HEK293 (cell line): ENCODE measurements around the gene TUBB2B.

Experiments used
- KLF9 ChIP-seq: fragments of 450-650 bp; formaldehyde crosslinking; IDR thresholded peaks from 2 replicates; pipeline ENCODE4 v1.5.1; 2016; ENCODE audit warnings: missing biosample characterization, missing genetic modification characterization, low read depth
- PATZ1 ChIP-seq: fragments of 450-650 bp; formaldehyde crosslinking; IDR thresholded peaks from 2 replicates; pipeline ENCODE4 v1.5.1; 2016; ENCODE audit warnings: missing biosample characterization, missing genetic modification characterization
- SP2 ChIP-seq: fragments of 450-650 bp; formaldehyde crosslinking; IDR thresholded peaks from 2 replicates; pipeline ENCODE4 v1.5.1; 2016; ENCODE audit warnings: missing biosample characterization, missing genetic modification characterization
- YY1 ChIP-seq: fragments of 450-650 bp; formaldehyde crosslinking; IDR thresholded peaks from 2 replicates; pipeline ENCODE4 v1.5.1; 2018; ENCODE audit warnings: missing biosample characterization, missing genetic modification characterization
- ZBTB48 ChIP-seq: fragments of 450-650 bp; formaldehyde crosslinking; IDR thresholded peaks from 2 replicates; pipeline ENCODE4 v1.5.1; 2016; ENCODE audit warnings: missing biosample characterization, missing genetic modification characterization
- ZEB2 ChIP-seq: fragments of 450-650 bp; formaldehyde crosslinking; IDR thresholded peaks from 2 replicates; pipeline ENCODE4 v1.5.1; 2016; ENCODE audit warnings: missing biosample characterization, missing genetic modification characterization
- ZIC2 ChIP-seq: fragments of 450-650 bp; formaldehyde crosslinking; IDR thresholded peaks from 2 replicates; pipeline ENCODE4 v1.5.1; 2016; ENCODE audit warnings: missing biosample characterization, missing genetic modification characterization
- ZNF223 ChIP-seq: fragments of 450-650 bp; formaldehyde crosslinking; IDR thresholded peaks from 2 replicates; pipeline ENCODE4 v1.5.1; 2016; ENCODE audit warnings: missing biosample characterization, missing genetic modification characterization
- ZNF248 ChIP-seq: fragments of 450-650 bp; formaldehyde crosslinking; IDR thresholded peaks from 2 replicates; pipeline ENCODE4 v1.5.1; 2017; ENCODE audit warnings: missing biosample characterization, missing genetic modification characterization
- ZNF394 ChIP-seq: fragments of 450-650 bp; formaldehyde crosslinking; IDR thresholded peaks from 2 replicates; pipeline ENCODE4 v1.5.1; 2016; ENCODE audit warnings: missing biosample characterization, missing genetic modification characterization, mild to moderate bottlenecking, moderate library complexity, borderline replicate concordance
- ZNF449 ChIP-seq: fragments of 450-650 bp; formaldehyde crosslinking; IDR thresholded peaks from 2 replicates; pipeline ENCODE4 v1.5.1; 2017; ENCODE audit warnings: missing biosample characterization, mild to moderate bottlenecking, missing genetic modification characterization, moderate library complexity
- ZNF513 ChIP-seq: fragments of 450-650 bp; IDR thresholded peaks from 2 replicates; pipeline ENCODE4 v1.5.1; 2018; ENCODE audit warnings: missing biosample characterization, missing genetic modification characterization
- ZNF549 ChIP-seq: fragments of 450-650 bp; IDR thresholded peaks from 2 replicates; pipeline ENCODE4 v1.5.1; 2018; ENCODE audit warnings: missing biosample characterization, missing genetic modification characterization, mild to moderate bottlenecking, inconsistent platforms, moderate library complexity
- ZNF561 ChIP-seq: fragments of 450-650 bp; IDR thresholded peaks from 2 replicates; pipeline ENCODE4 v1.5.1; 2018; ENCODE audit warnings: missing biosample characterization, missing genetic modification characterization, borderline replicate concordance
- ZNF585B ChIP-seq: fragments of 450-650 bp; formaldehyde crosslinking; IDR thresholded peaks from 2 replicates; pipeline ENCODE4 v1.5.1; 2016; ENCODE audit warnings: missing biosample characterization, missing genetic modification characterization
- ZNF623 ChIP-seq: fragments of 450-650 bp; formaldehyde crosslinking; IDR thresholded peaks from 2 replicates; pipeline ENCODE4 v1.5.1; 2016; ENCODE audit warnings: missing biosample characterization, missing genetic modification characterization
- ZNF629 ChIP-seq: fragments of 450-650 bp; formaldehyde crosslinking; IDR thresholded peaks from 2 replicates; pipeline ENCODE4 v1.5.1; 2017; ENCODE audit warnings: missing biosample characterization, missing genetic modification characterization
- ZNF660 ChIP-seq: fragments of 450-650 bp; IDR thresholded peaks from 2 replicates; pipeline ENCODE4 v1.5.1; 2018; ENCODE audit warnings: missing biosample characterization, mild to moderate bottlenecking, missing genetic modification characterization
- ZNF747 ChIP-seq: fragments of 450-650 bp; formaldehyde crosslinking; IDR thresholded peaks from 2 replicates; pipeline ENCODE4 v1.5.1; 2016; ENCODE audit warnings: missing biosample characterization, missing genetic modification characterization
- ZSCAN23 ChIP-seq: fragments of 450-650 bp; formaldehyde crosslinking; IDR thresholded peaks from 2 replicates; pipeline ENCODE4 v1.5.1; 2016; ENCODE audit warnings: missing biosample characterization, missing genetic modification characterization
- ZXDB ChIP-seq: fragments of 450-650 bp; formaldehyde crosslinking; IDR thresholded peaks from 2 replicates; pipeline ENCODE4 v1.5.1; 2016; ENCODE audit warnings: missing biosample characterization, missing genetic modification characterization
- TF ChIP-seq, protein P1 (sequence below): fragments of 450-650 bp; formaldehyde crosslinking; IDR thresholded peaks from 2 replicates; pipeline ENCODE4 v1.5.1; 2017; ENCODE audit warnings: missing biosample characterization, missing genetic modification characterization
- TF ChIP-seq, protein P2 (sequence below): sonication (generic); formaldehyde crosslinking; IDR thresholded peaks from 2 replicates; pipeline ENCODE4 v1.8.1; 2022; ENCODE audit warnings: mild to moderate bottlenecking, moderate library complexity, missing genetic modification reagents
- TF ChIP-seq, protein P3 (sequence below): fragments of 450-650 bp; formaldehyde crosslinking; IDR thresholded peaks from 2 replicates; pipeline ENCODE4 v1.5.1; 2016; ENCODE audit warnings: missing biosample characterization, missing genetic modification characterization
- TF ChIP-seq, protein P4 (sequence below): fragments of 450-650 bp; formaldehyde crosslinking; IDR thresholded peaks from 2 replicates; pipeline ENCODE4 v1.5.1; 2016; ENCODE audit warnings: missing biosample characterization, missing genetic modification characterization
- TF ChIP-seq, protein P5 (sequence below): fragments of 450-650 bp; formaldehyde crosslinking; IDR thresholded peaks from 2 replicates; pipeline ENCODE4 v1.5.1; 2016; ENCODE audit warnings: missing biosample characterization, missing genetic modification characterization

Gene TUBB2B

GRCh38 chr6:3231247-3232016, 4.0 kb upstream of the TUBB2B start (continued):
- TF ChIP-seq ZNF513 (tag by site-specific recombination) (no peak), ZNF585B (tag by site-specific recombination) (no peak), ZXDB (tag by site-specific recombination) (peak; percentile 91; the same call in 1 of the 2 replicates), ZNF549 (tag by site-specific recombination) (no peak), YY1 (tag by site-specific recombination) (peak; percentile 87), ZEB2 (tag by site-specific recombination) (peak; percentile 40; the same call in 1 of the 2 replicates), ZNF747 (no peak), ZNF449 (tag by site-specific recombination) (peak; percentile 23; the same call in 1 of the 2 replicates), ZNF561 (tag by site-specific recombination) (peak; percentile 16; the same call in 1 of the 2 replicates), KLF9 (no peak), ZNF660 (tag by site-specific recombination) (no peak), ZSCAN23 (tag by site-specific recombination) (peak; percentile 3; the same call in 1 of the 2 replicates), ZIC2 (tag by site-specific recombination) (peak; percentile 73), ZNF248 (no peak), ZNF394 (tag by site-specific recombination) (peak; percentile 87), PATZ1 (peak; percentile 69; the same call in 1 of the 2 replicates), ZNF623 (no peak), ZNF629 (tag by site-specific recombination) (peak; percentile 42), SP2 (peak; percentile 41), ZNF223 (tag by site-specific recombination) (no peak), ZBTB48 (tag by site-specific recombination) (peak; percentile 84)
- TF ChIP-seq, protein P1, sequence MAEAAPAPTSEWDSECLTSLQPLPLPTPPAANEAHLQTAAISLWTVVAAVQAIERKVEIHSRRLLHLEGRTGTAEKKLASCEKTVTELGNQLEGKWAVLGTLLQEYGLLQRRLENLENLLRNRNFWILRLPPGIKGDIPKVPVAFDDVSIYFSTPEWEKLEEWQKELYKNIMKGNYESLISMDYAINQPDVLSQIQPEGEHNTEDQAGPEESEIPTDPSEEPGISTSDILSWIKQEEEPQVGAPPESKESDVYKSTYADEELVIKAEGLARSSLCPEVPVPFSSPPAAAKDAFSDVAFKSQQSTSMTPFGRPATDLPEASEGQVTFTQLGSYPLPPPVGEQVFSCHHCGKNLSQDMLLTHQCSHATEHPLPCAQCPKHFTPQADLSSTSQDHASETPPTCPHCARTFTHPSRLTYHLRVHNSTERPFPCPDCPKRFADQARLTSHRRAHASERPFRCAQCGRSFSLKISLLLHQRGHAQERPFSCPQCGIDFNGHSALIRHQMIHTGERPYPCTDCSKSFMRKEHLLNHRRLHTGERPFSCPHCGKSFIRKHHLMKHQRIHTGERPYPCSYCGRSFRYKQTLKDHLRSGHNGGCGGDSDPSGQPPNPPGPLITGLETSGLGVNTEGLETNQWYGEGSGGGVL (tag by site-specific recombination): peak; percentile 61; the same call in 1 of the 2 replicates
- TF ChIP-seq, protein P2, sequence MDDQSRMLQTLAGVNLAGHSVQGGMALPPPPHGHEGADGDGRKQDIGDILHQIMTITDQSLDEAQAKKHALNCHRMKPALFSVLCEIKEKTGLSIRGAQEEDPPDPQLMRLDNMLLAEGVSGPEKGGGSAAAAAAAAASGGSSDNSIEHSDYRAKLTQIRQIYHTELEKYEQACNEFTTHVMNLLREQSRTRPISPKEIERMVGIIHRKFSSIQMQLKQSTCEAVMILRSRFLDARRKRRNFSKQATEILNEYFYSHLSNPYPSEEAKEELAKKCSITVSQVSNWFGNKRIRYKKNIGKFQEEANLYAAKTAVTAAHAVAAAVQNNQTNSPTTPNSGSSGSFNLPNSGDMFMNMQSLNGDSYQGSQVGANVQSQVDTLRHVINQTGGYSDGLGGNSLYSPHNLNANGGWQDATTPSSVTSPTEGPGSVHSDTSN (CRISPR knock-in tag): no peak
- TF ChIP-seq, protein P3, sequence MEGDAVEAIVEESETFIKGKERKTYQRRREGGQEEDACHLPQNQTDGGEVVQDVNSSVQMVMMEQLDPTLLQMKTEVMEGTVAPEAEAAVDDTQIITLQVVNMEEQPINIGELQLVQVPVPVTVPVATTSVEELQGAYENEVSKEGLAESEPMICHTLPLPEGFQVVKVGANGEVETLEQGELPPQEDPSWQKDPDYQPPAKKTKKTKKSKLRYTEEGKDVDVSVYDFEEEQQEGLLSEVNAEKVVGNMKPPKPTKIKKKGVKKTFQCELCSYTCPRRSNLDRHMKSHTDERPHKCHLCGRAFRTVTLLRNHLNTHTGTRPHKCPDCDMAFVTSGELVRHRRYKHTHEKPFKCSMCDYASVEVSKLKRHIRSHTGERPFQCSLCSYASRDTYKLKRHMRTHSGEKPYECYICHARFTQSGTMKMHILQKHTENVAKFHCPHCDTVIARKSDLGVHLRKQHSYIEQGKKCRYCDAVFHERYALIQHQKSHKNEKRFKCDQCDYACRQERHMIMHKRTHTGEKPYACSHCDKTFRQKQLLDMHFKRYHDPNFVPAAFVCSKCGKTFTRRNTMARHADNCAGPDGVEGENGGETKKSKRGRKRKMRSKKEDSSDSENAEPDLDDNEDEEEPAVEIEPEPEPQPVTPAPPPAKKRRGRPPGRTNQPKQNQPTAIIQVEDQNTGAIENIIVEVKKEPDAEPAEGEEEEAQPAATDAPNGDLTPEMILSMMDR: no peak
- TF ChIP-seq, protein P4, sequence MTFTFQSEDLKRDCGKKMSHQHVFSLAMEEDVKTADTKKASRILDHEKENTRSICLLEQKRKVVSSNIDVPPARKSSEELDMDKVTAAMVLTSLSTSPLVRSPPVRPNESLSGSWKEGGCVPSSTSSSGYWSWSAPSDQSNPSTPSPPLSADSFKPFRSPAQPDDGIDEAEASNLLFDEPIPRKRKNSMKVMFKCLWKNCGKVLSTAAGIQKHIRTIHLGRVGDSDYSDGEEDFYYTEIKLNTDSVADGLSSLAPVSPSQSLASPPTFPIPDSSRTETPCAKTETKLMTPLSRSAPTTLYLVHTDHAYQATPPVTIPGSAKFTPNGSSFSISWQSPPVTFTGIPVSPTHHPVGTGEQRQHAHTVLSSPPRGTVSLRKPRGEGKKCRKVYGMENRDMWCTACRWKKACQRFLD (tag by site-specific recombination): no peak
- TF ChIP-seq, protein P5, sequence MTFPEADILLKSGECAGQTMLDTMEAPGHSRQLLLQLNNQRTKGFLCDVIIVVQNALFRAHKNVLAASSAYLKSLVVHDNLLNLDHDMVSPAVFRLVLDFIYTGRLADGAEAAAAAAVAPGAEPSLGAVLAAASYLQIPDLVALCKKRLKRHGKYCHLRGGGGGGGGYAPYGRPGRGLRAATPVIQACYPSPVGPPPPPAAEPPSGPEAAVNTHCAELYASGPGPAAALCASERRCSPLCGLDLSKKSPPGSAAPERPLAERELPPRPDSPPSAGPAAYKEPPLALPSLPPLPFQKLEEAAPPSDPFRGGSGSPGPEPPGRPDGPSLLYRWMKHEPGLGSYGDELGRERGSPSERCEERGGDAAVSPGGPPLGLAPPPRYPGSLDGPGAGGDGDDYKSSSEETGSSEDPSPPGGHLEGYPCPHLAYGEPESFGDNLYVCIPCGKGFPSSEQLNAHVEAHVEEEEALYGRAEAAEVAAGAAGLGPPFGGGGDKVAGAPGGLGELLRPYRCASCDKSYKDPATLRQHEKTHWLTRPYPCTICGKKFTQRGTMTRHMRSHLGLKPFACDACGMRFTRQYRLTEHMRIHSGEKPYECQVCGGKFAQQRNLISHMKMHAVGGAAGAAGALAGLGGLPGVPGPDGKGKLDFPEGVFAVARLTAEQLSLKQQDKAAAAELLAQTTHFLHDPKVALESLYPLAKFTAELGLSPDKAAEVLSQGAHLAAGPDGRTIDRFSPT (tag by site-specific recombination): no peak
